Epithelial cell of prostate (primary cell): ENCODE measurements around the gene TNN.

ENCODE experiments used
- DNase-seq: peaks from one replicate; pipeline ENCODE4 v3.0.0-alpha.2; 2011; ENCODE audit warnings: low read depth, low spot score
- H3K27ac ChIP-seq: fragments of 450-650 bp; 2 replicates; pipeline ENCODE4 v1.5.1; 2017; ENCODE audit warnings: mild to moderate bottlenecking

TNN gene

GRCh38 chr1:175134500-175134899 is 66.9 kb downstream of the TNN start:
- H3K27ac ChIP-seq: no peak overlapping the region
- no peak for DNase-seq

DNA sequence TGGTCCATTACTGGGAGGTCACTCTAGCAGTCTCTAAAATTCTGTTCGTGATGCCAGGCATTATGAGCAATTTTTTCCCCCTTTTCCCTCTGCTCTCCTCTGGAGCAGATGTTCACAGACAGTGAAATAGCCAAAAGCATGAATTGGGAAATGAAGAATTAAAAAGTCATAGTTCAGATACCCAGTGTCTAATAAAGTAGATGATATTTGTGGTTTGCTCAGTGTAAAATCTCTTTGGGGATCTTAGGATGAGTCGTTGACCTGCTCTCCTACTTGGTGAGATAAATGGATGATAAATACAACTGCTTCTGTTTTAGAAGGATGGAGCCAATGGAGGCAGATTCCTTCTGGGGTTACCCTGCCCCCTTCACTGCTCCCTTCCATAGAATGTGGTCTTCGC is 68.6 kb downstream of the TNN start:
- H3K27ac ChIP-seq: no peak overlapping the region
- DNase-seq: no peak

GRCh38 chr1:175137369-175137768 is 69.7 kb downstream of the TNN start:
- no peak for DNase-seq
- no peak overlapping the region for H3K27ac ChIP-seq

DNA sequence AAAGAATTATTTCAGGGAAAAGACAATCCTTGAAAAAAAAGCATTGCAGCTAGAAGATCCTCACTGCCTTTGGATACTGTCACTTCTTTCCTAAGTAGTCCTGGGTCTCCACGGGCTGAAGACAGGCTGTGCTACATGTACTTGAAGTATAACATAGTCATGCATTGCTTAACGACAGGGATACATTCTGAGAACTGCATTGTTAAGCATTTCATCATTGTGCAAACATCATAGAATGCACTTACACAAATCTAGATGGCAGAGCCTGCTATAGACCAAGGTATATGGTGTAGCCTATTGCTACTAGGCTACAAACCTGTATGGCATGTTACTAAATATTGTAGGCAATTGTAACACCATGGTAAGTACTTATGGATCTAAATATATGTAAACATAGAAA is 70.9 kb downstream of the TNN start:
- DNase-seq: no peak
- H3K27ac ChIP-seq: no peak overlapping the region

DNA sequence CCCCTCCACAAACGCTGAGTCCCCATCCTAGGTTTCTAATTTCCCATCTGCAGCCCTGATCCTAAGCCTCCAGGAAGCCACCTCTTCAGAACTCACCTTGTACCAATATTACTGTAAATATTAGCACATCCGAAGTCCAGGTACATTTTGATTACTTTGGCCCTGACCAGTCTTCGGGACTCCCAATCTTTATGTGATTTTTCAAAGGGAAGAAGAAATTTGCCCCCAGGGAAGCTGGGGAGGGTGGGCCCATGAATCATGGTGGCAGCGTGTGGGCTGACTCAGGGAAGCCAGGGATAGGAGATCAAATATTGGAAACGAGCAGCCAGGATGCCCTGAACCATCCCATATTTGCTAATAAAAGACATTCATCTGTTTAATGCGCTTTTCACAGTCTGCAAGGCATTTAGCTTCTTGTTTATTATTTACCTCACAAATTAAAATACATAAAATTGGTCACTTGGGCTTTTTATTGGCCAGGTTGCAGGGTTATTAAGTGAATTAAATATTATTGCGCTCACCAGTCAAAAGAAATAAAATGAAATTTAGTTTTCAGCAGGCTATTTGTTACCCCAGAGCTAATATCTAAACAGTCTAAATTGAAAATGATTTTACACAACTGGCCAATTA is 78.4 kb downstream of the TNN start:
- no peak for DNase-seq
- H3K27ac ChIP-seq: no peak overlapping the region

DNA sequence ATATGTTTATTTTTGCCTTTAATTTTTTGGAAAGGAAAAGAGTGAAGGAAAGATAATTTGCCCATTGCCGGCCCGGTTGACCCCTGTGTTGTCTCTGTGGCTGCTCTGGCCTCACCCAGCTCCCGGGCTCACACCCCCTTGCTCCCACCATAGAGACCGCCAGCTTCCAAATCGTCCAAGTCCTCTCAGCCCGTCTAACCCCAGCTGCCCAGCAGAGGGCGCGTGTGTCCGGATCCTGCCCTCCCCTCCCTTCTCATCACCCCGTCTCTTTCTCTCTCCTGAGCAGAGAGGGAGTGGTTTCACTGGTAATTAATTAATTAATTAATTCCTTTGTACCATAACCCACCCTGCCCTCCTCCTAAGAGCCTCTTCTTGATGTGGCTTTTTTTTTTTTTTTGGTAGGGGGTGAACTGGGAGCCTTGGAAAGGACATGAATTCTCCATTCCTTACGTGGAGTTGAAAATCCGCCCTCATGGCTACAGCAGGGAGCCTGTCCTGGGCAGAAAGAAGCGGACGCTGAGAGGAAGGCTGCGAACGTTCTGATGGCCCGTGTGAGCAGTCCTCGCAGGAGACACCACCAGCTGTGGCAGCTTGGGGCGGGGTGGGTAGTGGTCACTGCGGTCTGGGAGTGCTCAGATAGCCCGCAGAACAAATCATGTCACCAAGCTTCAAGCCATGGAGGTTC is 79.0 kb downstream of the TNN start:
- no peak overlapping the region for H3K27ac ChIP-seq
- no peak for DNase-seq

DNA sequence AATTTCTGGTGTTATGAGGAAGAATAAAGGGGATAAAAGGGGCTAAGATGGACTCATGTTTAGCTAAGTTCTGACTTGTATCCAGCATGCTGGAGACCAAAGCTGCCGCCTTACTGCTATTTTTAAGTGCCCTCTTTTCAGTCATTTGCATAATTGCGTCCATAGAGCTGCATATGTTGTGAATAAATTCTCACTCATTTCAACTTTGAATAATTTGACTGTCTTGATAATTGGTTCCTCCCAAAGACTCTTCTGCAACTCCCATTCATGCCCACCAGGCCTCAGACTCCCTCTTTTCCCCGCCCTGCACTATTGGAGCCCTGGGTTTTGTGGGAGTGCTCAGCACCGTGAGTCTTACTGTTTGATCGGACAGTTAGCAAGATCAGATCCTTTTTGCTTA is 79.9 kb downstream of the TNN start:
- no peak for DNase-seq
- H3K27ac ChIP-seq: no peak overlapping the region

- no peak overlapping the region for H3K27ac ChIP-seq
- DNase-seq: no peak
Measured at GRCh38 chr1:175148068-175148467, 80.4 kb downstream of the TNN start.

DNA sequence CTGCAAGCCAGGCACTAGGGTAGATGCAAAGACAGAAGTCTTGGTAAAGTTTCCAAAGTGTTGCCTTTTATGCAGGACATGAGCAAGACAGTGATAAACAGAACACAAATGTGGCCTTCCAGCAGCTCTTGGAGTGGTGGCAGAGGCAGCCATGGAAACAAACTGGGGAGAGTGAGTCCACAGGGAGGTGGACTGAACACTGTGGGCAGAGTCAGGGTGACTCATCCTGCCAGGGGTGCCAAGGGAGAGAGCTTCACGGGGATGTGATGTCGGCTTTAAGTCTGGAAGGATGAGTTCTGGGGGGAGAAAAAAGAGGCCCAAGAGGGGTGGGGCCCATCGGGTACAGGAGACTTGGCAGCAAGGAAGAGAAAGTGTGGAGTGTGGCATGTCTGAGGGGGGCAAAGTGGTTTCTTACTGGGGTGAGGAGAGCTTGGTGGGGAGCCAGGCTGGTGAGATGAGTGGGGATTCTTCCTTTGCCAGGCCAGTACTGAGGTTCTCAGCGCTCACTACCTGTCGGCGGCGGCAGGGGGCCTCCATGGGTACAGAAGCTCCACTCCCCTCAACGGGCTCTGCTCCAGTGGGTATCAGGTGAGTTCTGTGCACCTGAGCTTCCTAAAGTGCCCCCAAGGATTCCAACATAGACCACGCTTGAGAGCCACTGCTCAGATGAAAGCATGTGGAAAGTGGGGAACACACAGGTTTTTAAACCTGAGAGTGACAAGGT is 83.1 kb downstream of the TNN start:
- H3K27ac ChIP-seq: no peak overlapping the region
- no peak for DNase-seq

- DNase-seq: no peak
- no peak overlapping the region for H3K27ac ChIP-seq
Measured at GRCh38 chr1:175152006-175152652, 84.5 kb downstream of the TNN start.

GRCh38 chr1:175154629-175155472 is 87.2 kb downstream of the TNN start:
- DNase-seq: no peak
- H3K27ac ChIP-seq: no peak overlapping the region

DNA sequence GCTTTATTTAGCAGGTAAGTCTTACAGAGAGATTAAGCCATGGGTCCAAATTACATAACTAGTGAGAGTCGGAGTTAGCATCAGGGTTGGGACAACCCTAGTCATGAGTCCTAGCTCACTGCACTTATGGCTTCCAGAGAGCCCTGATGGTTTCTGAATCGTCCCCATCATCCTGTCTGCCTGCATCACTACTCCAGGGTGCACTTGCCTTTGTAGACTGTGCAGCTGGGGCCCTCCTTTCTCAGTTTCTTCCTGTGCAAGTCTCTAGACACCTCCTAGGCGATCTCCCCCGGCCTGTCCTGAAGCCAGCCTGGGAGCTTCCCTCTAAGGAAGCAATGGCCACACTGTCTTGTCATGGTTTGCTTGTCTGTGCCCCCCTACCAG is 87.8 kb downstream of the TNN start:
- H3K27ac ChIP-seq: no peak overlapping the region

DNA sequence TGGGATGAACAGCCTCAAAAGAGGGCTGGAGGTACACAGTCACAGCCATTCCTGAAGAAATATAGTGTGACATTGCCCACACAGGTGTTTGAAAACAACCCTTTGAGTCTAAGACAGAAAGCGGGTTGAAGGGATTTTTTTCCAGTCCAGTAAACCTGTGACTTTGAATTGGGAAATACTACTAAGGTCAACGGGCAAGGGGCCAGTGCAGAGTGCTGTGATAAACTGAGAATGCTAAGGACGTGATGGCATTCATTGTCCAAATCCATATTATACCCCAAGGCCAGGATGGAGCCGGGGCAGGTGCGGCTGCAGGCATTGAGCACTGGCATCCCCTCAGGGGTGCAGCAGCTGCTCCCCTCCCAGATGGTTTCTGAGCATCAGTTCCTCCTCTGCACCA is 88.3 kb downstream of the TNN start:
- H3K27ac ChIP-seq: no peak overlapping the region
- no peak for DNase-seq

More for the DNA sequence above, 87.8 kb downstream of the TNN start:
- no peak for DNase-seq

GRCh38 chr1:175157200-175157599 is 89.6 kb downstream of the TNN start:
- DNase-seq: no peak
- H3K27ac ChIP-seq: no peak overlapping the region

DNA sequence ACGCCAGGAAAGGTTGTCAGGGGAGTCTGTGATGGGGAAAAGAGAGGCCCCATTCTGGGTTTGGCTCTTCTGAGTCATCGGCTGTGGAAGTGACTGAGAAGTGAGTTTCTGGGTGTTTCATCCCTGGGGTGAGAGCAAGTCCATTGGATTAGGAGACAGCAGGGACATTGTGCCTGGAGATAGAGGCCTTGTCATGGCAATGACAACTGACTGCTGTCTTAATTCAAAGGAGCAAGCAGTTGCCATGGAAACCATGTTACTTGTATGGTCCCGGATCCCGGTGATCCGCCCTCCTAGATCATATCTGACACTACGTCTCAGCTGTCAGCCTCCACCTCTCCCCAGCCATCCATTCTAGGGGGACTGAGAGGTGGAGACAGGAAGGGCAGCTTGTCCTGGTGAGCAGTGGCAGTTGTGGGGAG is 90.5 kb downstream of the TNN start:
- no peak for DNase-seq
- H3K27ac ChIP-seq: peak overlapping the region; percentile 40

DNA sequence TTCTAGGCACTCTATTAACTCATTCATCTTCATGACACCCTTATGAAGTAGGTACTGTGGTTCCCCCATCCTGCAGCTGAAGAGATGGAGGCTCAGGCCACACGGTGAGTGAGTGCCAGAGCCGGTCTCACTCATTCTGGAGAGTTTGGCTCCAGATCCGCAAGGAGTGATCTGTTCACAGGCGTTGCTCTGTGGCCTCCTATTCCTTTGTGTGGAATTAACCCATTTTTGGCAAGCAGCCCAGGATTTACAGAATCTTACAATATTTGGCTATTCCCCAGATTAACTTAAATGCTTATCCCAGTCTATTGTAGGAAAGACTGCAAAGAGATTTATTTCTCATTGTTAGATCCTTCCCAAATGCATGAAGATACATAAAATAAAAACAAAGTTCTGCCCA is 95.3 kb downstream of the TNN start:
- H3K27ac ChIP-seq: no peak overlapping the region
- DNase-seq: no peak

- no peak for DNase-seq
- H3K27ac ChIP-seq: no peak overlapping the region
Measured at GRCh38 chr1:175163702-175164101, 96.1 kb downstream of the TNN start.

- DNase-seq: no peak
- H3K27ac ChIP-seq: no peak overlapping the region
Measured at GRCh38 chr1:175164751-175165150, 97.1 kb downstream of the TNN start.

GRCh38 chr1:175166746-175167145 is 99.1 kb downstream of the TNN start:
- no peak for DNase-seq

GRCh38 chr1:175167861-175168260 is 100.2 kb downstream of the TNN start:
- no peak overlapping the region for H3K27ac ChIP-seq
- DNase-seq: no peak

More at GRCh38 chr1:175166746-175167145, 99.1 kb downstream of the TNN start:
- H3K27ac ChIP-seq: no peak overlapping the region
